GM18526 (cell line): Measurements from ENCODE around the gene RNF114.

Experiments used
- POLR2A ChIP-seq: IDR thresholded peaks from 3 replicates; pipeline ENCODE4 v1.6.1; 2011; ENCODE audit not compliant: insufficient read length; ENCODE audit errors: extremely low read depth

The RNF114 gene

DNA sequence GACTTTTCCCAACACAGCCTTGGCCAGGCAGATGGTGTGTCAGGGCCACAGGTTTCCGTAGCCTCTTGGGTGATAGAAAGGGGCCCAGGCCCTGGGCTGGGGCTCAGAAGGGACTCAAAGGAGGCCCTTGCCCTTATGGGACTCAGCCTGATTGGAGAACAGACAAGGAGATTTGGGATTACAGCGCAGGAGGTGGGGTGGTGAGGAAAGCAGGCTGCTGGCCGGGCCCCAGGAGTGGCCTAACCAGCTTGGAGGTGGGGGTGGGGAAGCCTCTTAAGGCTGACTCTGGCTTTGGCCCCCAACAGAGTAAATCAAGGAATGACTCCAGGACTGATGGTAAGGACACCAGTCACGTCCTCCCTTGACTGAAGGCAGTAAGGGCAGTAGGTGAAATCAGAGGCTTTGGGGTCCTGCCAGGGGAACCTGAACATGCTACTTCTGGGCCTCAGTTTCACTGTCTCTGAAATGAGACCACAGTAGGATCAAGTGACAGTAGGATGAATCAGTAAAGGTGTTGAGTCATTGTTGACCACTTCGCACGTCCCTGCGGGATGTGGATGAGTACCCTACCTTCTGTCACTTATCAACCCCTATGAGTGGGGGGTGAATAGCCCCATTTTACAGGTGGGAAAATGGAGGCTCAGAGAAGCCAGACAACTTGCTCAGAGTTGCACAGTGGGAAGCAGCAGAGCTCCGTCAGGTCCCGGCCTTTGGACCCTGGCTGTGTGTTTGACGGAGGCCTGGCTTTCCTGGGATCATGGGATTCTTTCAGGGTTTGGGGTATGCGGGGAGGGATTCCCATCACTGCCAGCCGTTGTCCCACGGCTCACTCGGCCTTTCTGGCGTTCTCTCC, 51.0 kb downstream of the RNF114 start:
- TF ChIP-seq POLR2A, result no peak

DNA sequence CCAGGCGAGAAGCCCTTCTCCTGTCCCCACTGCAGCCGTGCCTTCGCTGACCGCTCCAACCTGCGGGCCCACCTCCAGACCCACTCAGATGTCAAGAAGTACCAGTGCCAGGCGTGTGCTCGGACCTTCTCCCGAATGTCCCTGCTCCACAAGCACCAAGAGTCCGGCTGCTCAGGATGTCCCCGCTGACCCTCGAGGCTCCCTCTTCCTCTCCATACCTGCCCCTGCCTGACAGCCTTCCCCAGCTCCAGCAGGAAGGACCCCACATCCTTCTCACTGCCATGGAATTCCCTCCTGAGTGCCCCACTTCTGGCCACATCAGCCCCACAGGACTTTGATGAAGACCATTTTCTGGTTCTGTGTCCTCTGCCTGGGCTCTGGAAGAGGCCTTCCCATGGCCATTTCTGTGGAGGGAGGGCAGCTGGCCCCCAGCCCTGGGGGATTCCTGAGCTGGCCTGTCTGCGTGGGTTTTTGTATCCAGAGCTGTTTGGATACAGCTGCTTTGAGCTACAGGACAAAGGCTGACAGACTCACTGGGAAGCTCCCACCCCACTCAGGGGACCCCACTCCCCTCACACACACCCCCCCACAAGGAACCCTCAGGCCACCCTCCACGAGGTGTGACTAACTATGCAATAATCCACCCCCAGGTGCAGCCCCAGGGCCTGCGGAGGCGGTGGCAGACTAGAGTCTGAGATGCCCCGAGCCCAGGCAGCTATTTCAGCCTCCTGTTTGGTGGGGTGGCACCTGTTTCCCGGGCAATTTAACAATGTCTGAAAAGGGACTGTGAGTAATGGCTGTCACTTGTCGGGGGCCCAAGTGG, 51.9 kb downstream of the RNF114 start:
- no peak for TF ChIP-seq POLR2A

DNA sequence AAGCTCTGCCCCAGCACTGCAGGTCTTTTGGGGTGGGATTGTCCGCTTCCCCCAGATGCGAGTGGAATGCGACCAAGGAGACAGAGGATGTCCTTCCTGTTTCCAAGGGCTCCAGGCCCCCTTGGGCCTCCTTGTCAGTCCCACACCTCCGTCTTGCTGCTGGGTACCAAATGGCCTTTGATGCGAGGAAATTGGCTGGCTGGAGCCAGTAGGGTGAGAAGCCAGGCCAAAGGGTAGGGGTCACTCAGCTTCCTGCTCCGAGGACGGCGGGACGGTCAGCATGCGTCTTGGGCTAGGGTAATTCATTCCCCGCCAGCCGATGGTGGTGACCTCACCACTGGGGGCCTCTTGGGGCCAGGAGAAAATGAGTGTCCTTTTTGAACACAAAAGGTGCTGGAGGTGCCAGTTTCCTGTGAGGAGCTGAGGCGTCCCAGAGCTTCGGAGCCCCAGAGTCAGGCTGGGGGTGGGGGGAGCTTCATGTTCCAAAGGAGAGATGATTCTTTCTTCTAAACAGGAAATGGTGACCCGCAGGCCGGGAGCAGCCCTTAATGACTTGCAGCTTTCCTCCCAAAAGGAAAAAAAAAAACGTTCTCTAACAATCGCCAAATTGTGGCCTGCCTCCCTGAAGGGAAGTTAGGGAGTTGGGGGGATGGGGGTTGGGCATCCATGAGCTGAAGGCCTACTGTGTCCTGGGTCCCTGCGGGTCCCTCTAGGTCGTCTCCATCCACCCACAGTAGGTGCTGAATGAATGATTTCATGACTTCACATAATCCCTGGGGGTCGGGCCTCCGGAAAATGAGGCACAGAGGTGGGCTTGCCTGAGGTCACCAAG, 53.3 kb downstream of the RNF114 start:
- no peak for TF ChIP-seq POLR2A

DNA sequence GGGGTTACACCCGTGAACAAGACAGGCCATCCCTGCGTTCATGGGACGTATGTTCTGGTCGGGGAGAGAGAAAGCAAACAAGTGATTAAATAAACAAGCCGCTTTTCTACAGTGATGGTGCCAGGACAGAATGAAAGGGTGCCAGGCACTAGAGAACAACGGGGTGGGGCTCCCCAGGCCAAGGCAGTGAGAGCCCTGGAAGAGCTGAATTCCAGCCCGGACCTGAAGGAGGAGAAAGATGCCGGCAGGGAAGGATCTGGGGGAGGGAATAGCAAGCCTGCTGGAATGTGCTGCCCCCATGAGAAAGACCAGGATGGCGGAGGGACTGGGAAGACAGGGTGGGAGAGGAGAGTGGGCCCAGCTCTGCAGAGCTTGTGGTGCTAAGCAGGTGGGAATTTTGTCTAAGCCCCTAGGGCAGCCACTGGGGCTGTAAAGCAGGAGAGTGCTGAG, 54.1 kb downstream of the RNF114 start:
- TF ChIP-seq POLR2A, result no peak

DNA sequence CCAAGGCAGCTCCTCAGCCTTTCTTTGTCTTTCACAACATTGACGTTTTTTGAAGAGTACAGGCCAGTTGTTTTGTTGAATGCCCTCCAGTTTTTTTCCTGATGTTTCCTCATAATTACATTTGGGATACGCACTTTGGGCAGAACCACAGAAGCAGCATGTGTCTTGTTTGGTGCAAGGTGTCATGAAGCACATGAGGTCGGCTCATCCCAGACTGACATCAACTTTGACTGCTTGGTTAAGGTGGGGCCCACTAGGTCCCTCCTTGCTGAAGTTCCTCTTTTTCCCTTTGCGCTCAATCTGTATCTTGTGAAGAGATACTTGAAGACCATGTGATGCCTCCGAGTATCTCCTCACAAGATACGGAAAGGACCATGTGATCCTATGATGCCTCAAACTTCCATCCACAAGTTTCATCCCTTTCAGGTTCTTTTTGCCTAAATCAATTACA, 57.1 kb downstream of the RNF114 start:
- no peak for TF ChIP-seq POLR2A

DNA sequence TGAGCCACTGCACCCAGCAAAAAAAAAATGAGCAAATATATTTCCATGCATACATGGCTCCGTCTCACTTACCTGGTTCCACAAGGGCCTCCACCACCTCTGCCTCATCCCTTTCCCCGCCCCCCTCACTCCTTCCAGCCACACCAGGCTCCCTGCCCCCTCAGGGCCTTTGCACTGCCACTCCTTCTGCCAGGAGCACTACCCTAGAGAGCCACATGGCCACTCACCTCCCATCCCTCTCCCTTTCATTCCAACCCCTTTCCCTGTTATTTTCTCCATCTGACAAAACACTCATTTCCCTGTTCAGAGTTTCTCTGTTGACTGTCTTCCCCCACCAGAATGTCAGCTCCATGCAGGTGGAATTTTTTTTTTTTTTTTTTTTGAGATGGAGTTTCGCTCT, 59.4 kb downstream of the RNF114 start:
- TF ChIP-seq POLR2A, result no peak

DNA sequence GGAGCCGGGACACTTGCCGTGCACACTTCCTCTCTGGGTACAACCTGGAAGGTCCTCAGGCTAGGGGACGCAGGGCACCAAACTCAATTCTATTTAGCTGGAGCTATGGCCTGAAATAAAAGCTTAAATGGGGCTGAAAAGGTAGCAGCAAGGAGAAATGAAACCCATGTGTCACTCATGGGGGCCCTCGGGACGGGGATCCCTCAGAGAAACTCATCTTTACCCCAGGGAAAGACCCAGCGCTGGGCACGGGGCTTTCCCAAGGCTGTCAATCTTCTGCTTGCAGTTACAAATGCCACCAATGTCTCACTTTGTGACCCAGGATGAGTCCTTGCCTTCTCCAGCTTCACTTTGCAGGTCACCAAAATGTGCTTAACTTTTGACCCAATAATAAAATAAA, 63.1 kb downstream of the RNF114 start:
- TF ChIP-seq POLR2A, result no peak

DNA sequence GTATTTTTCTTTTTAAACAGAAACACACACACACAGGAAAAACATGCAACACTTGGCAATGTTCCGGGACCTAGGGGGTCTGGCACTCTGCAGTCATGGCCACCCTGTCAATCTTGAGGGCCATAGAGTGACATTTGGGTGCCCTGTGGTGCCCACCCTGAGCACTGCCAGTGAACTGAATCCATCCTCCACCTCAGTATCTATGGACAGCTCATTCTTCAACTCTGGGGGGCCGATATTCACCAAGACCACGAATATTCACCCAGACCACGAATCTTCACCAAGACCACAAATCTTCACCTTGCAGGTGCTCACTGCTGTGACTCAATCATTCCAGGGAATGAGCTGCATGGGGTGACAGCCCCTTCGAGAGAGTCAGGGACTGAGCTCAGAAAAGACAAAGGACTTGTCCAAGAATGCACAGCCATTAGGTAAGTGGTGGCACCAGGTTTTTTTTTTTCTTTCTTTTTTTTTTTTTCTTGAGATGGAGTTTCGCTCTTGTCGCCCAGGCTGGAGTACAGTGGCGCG, 65.7 kb downstream of the RNF114 start:
- no peak for TF ChIP-seq POLR2A

DNA sequence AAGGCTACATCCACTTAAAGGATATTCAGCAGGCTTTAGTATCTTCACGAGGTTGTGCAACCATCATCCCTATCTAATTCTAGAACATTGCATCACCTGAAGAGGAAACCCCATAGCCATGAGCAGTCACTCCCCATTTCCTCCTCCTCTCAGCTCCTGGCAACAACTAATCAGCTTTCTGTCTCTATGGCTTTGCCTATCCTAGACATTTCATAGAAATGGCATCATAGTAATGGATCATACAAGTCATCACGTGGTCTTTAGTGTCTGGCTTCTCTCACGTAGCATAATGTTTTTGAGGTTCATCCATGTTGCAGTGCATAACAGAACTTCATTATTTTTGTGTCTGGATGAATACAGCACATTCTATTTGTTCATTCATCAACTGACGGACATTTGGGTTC, 67.1 kb downstream of the RNF114 start:
- TF ChIP-seq POLR2A, result no peak
